ENCODE data around the gene DPYSL3. TPM values are rescaled to one million over a fixed set of nuclear protein-coding genes. Genes with fewer than 3 reads are reported as not detected.

DPYSL3 gene
- total and polyA plus RNA-seq, 5 donors from 2014 or later, result 1.1 TPM; not detected in 4

GRCh38 chr5:147384346-147385193 is 125.3 kb downstream of the DPYSL3 start:
- Histone ChIP-seq H3K4me3 (ENCODE audit: low read depth, low read length) (no peak overlapping the region), H3K4me1 (ENCODE audit: control insufficient read depth, insufficient read depth, low read length, poor library complexity, severe bottlenecking) (no peaks in the 10 kb centered on the region), H3K36me3 (ENCODE audit: control insufficient read depth, insufficient read depth, low read length) (no peaks in the 10 kb centered on the region), H3K9me3 (ENCODE audit: control insufficient read depth in 2 of 2, low read length in 2 of 2) (no peaks in the 10 kb centered on the region), H3K27me3 (ENCODE audit: control insufficient read depth, insufficient read depth, low read length) (no peaks in the 10 kb centered on the region), H3K27ac (ENCODE audit: insufficient read depth, low read length, poor library complexity, severe bottlenecking) (no peak overlapping the region)
- DNase-seq (no peak), ATAC-seq (ENCODE audit: low read depth in 2 of 2) (no peak)
- H3K9me3 Mint-ChIP-seq, result peaks cover 0 to 2% (median 0%) of the 10 kb centered on the region in 7 donors
- H3K36me3 Mint-ChIP-seq, result no peaks in the 10 kb centered on the region
- H3K4me1 Mint-ChIP-seq, result no peaks in the 10 kb centered on the region
- no peak overlapping the region for H3K27ac Mint-ChIP-seq
- H3K4me3 Mint-ChIP-seq, result no peak overlapping the region
- H3K27me3 Mint-ChIP-seq, result no peaks in the 10 kb centered on the region

GRCh38 chr5:147382776-147383175 is 127.1 kb downstream of the DPYSL3 start:
- Histone ChIP-seq H3K4me3 (ENCODE audit: low read depth, low read length) (no peak overlapping the region), H3K36me3 (ENCODE audit: control insufficient read depth, insufficient read depth, low read length) (no peaks in the 10 kb centered on the region), H3K9me3 (ENCODE audit: control insufficient read depth in 2 of 2, low read length in 2 of 2) (no peaks in the 10 kb centered on the region), H3K4me1 (ENCODE audit: control insufficient read depth, insufficient read depth, low read length, poor library complexity, severe bottlenecking) (no peaks in the 10 kb centered on the region), H3K27me3 (ENCODE audit: control insufficient read depth, insufficient read depth, low read length) (no peaks in the 10 kb centered on the region), H3K27ac (ENCODE audit: insufficient read depth, low read length, poor library complexity, severe bottlenecking) (no peak overlapping the region)
- ATAC-seq (ENCODE audit: low read depth in 2 of 2) (no peak), DNase-seq (no peak)
- Mint-ChIP-seq H3K27ac (no peak overlapping the region), H3K36me3 (no peaks in the 10 kb centered on the region), H3K4me3 (no peak overlapping the region), H3K9me3 (peaks cover 0 to 8% (median 2%) of the 10 kb centered on the region in 7 donors), H3K4me1 (no peaks in the 10 kb centered on the region), H3K27me3 (no peaks in the 10 kb centered on the region)

- H3K36me3 Mint-ChIP-seq, result no peaks in the 10 kb centered on the region
- no peak overlapping the region for H3K4me3 Mint-ChIP-seq
- peaks cover 0 to 2% (median 0%) of the 10 kb centered on the region in 4 donors for H3K4me1 Mint-ChIP-seq
- H3K27me3 Mint-ChIP-seq, result no peaks in the 10 kb centered on the region
- Histone ChIP-seq H3K4me1 (ENCODE audit: control insufficient read depth, insufficient read depth, low read length, poor library complexity, severe bottlenecking) (no peaks in the 10 kb centered on the region), H3K4me3 (ENCODE audit: low read depth, low read length) (no peak overlapping the region), H3K9me3 (ENCODE audit: control insufficient read depth in 2 of 2, low read length in 2 of 2) (no peaks in the 10 kb centered on the region), H3K36me3 (ENCODE audit: control insufficient read depth, insufficient read depth, low read length) (no peaks in the 10 kb centered on the region), H3K27ac (ENCODE audit: insufficient read depth, low read length, poor library complexity, severe bottlenecking) (no peak overlapping the region), H3K27me3 (ENCODE audit: control insufficient read depth, insufficient read depth, low read length) (no peaks in the 10 kb centered on the region)
- no peak for ATAC-seq (ENCODE audit: low read depth in 2 of 2)
- no peak overlapping the region for H3K27ac Mint-ChIP-seq
- peaks cover 0 to 8% (median 4%) of the 10 kb centered on the region in 7 donors for H3K9me3 Mint-ChIP-seq
- no peak for DNase-seq
These were observed 128.3 kb downstream of the DPYSL3 start for GRCh38 chr5:147381555-147381954.

- Mint-ChIP-seq H3K4me3 (no peak overlapping the region), H3K27me3 (no peaks in the 10 kb centered on the region), H3K4me1 (peaks cover 0 to 5% (median 0%) of the 10 kb centered on the region in 4 donors), H3K9me3 (peaks cover 0 to 8% (median 4%) of the 10 kb centered on the region in 7 donors), H3K27ac (no peak overlapping the region), H3K36me3 (no peaks in the 10 kb centered on the region)
- H3K27ac ChIP-seq (ENCODE audit: insufficient read depth, low read length, poor library complexity, severe bottlenecking), result no peak overlapping the region
- H3K4me3 ChIP-seq (ENCODE audit: low read depth, low read length), result no peak overlapping the region
- DNase-seq (no peak), ATAC-seq (ENCODE audit: low read depth in 2 of 2) (no peak)
- peaks cover 1% of the 10 kb centered on the region for H3K27me3 ChIP-seq (ENCODE audit: control insufficient read depth, insufficient read depth, low read length)
- H3K36me3 ChIP-seq (ENCODE audit: control insufficient read depth, insufficient read depth, low read length), result no peaks in the 10 kb centered on the region
- no peaks in the 10 kb centered on the region for H3K4me1 ChIP-seq (ENCODE audit: control insufficient read depth, insufficient read depth, low read length, poor library complexity, severe bottlenecking)
- H3K9me3 ChIP-seq (ENCODE audit: control insufficient read depth in 2 of 2, low read length in 2 of 2), result no peaks in the 10 kb centered on the region
These were observed 132.2 kb downstream of the DPYSL3 start for GRCh38 chr5:147377682-147378081.

GRCh38 chr5:147375151-147375550 is 134.7 kb downstream of the DPYSL3 start:
- Mint-ChIP-seq H3K36me3 (no peaks in the 10 kb centered on the region), H3K4me3 (no peak overlapping the region), H3K4me1 (peaks cover 0 to 5% (median 0%) of the 10 kb centered on the region in 4 donors), H3K27me3 (no peaks in the 10 kb centered on the region), H3K9me3 (peaks cover 0 to 8% (median 4%) of the 10 kb centered on the region in 7 donors), H3K27ac (no peak overlapping the region)
- H3K4me1 ChIP-seq (ENCODE audit: control insufficient read depth, insufficient read depth, low read length, poor library complexity, severe bottlenecking), result no peaks in the 10 kb centered on the region
- no peaks in the 10 kb centered on the region for H3K9me3 ChIP-seq (ENCODE audit: control insufficient read depth in 2 of 2, low read length in 2 of 2)
- no peaks in the 10 kb centered on the region for H3K36me3 ChIP-seq (ENCODE audit: control insufficient read depth, insufficient read depth, low read length)
- no peak overlapping the region for H3K4me3 ChIP-seq (ENCODE audit: low read depth, low read length)
- ATAC-seq (ENCODE audit: low read depth in 2 of 2) (no peak), DNase-seq (no peak)
- no peak overlapping the region for H3K27ac ChIP-seq (ENCODE audit: insufficient read depth, low read length, poor library complexity, severe bottlenecking)
- peaks cover 1% of the 10 kb centered on the region for H3K27me3 ChIP-seq (ENCODE audit: control insufficient read depth, insufficient read depth, low read length)

GRCh38 chr5:147373328-147373727 is 136.5 kb downstream of the DPYSL3 start:
- Histone ChIP-seq H3K4me3 (ENCODE audit: low read depth, low read length) (no peak overlapping the region), H3K4me1 (ENCODE audit: control insufficient read depth, insufficient read depth, low read length, poor library complexity, severe bottlenecking) (no peaks in the 10 kb centered on the region), H3K27ac (ENCODE audit: insufficient read depth, low read length, poor library complexity, severe bottlenecking) (no peak overlapping the region), H3K36me3 (ENCODE audit: control insufficient read depth, insufficient read depth, low read length) (no peaks in the 10 kb centered on the region), H3K27me3 (ENCODE audit: control insufficient read depth, insufficient read depth, low read length) (peaks cover 1% of the 10 kb centered on the region), H3K9me3 (ENCODE audit: control insufficient read depth in 2 of 2, low read length in 2 of 2) (no peaks in the 10 kb centered on the region)
- no peak for ATAC-seq (ENCODE audit: low read depth in 2 of 2)
- Mint-ChIP-seq H3K9me3 (peaks cover 0 to 5% (median under 1%) of the 10 kb centered on the region in 7 donors), H3K4me3 (no peak overlapping the region), H3K36me3 (no peaks in the 10 kb centered on the region), H3K27me3 (no peaks in the 10 kb centered on the region), H3K4me1 (peaks cover 0 to 5% (median 0%) of the 10 kb centered on the region in 4 donors), H3K27ac (no peak overlapping the region)
- no peak for DNase-seq

GRCh38 chr5:147372191-147372590 is 137.7 kb downstream of the DPYSL3 start:
- ATAC-seq (ENCODE audit: low read depth in 2 of 2), result no peak
- DNase-seq, result no peak
- Mint-ChIP-seq H3K9me3 (peaks cover 0 to 2% (median 0%) of the 10 kb centered on the region in 7 donors), H3K27ac (no peak overlapping the region), H3K4me3 (no peak overlapping the region), H3K27me3 (no peaks in the 10 kb centered on the region), H3K36me3 (no peaks in the 10 kb centered on the region), H3K4me1 (peaks cover 0 to 5% (median 0%) of the 10 kb centered on the region in 4 donors)
- H3K27ac ChIP-seq (ENCODE audit: insufficient read depth, low read length, poor library complexity, severe bottlenecking), result no peak overlapping the region
- H3K36me3 ChIP-seq (ENCODE audit: control insufficient read depth, insufficient read depth, low read length), result no peaks in the 10 kb centered on the region
- H3K27me3 ChIP-seq (ENCODE audit: control insufficient read depth, insufficient read depth, low read length), result peaks cover 1% of the 10 kb centered on the region
- no peak overlapping the region for H3K4me3 ChIP-seq (ENCODE audit: low read depth, low read length)
- H3K4me1 ChIP-seq (ENCODE audit: control insufficient read depth, insufficient read depth, low read length, poor library complexity, severe bottlenecking), result no peaks in the 10 kb centered on the region
- H3K9me3 ChIP-seq (ENCODE audit: control insufficient read depth in 2 of 2, low read length in 2 of 2), result no peaks in the 10 kb centered on the region

- peaks cover 0 to 2% (median 0%) of the 10 kb centered on the region in 7 donors for H3K9me3 Mint-ChIP-seq
- Histone ChIP-seq H3K4me1 (ENCODE audit: control insufficient read depth, insufficient read depth, low read length, poor library complexity, severe bottlenecking) (no peaks in the 10 kb centered on the region), H3K27me3 (ENCODE audit: control insufficient read depth, insufficient read depth, low read length) (peaks cover 1% of the 10 kb centered on the region), H3K27ac (ENCODE audit: insufficient read depth, low read length, poor library complexity, severe bottlenecking) (no peak overlapping the region), H3K9me3 (ENCODE audit: control insufficient read depth in 2 of 2, low read length in 2 of 2) (no peaks in the 10 kb centered on the region), H3K4me3 (ENCODE audit: low read depth, low read length) (no peak overlapping the region), H3K36me3 (ENCODE audit: control insufficient read depth, insufficient read depth, low read length) (no peaks in the 10 kb centered on the region)
- no peak overlapping the region for H3K4me3 Mint-ChIP-seq
- H3K36me3 Mint-ChIP-seq, result no peaks in the 10 kb centered on the region
- no peak overlapping the region for H3K27ac Mint-ChIP-seq
- H3K27me3 Mint-ChIP-seq, result no peaks in the 10 kb centered on the region
- DNase-seq, result no peak
- ATAC-seq (ENCODE audit: low read depth in 2 of 2), result no peak
- peaks cover 0 to under 1% (median 0%) of the 10 kb centered on the region in 4 donors for H3K4me1 Mint-ChIP-seq
These were observed 138.6 kb downstream of the DPYSL3 start for GRCh38 chr5:147371290-147371689.

Measured in CD4-positive, CD25-positive, alpha-beta regulatory T cell (primary cell).